ENCODE measurements around the gene SYTL3. TPM values are rescaled to one million over a fixed set of nuclear protein-coding genes. Genes with fewer than 3 reads are reported as not detected.

SYTL3 gene
- total and polyA plus RNA-seq, 10 of the 15 experiments (the other 5 are each of a cell fraction or from before 2014, with no cell fraction given) = 3.3 to 12.1 (median 6.9) TPM

- TF ChIP-seq ZNF217 (IDR thresholded peaks at IDR 0.05) (no peak), SRF (IDR thresholded peaks at IDR 0.05; ENCODE audit: low read depth in 2 of 2, low read length in 2 of 2) (no peak), BHLHE40 (IDR thresholded peaks at IDR 0.05; ENCODE audit: borderline replicate concordance in 1 of 2, low read depth in 2 of 2, low read length in 1 of 2) (no peak)
Measured at GRCh38 chr6:158760618-158761250, 110.9 kb downstream of the SYTL3 start (continued).

GRCh38 chr6:158761746-158762145 is 111.9 kb downstream of the SYTL3 start:
- no TSS peak for BruUV-seq (replicated peaks)
- RAD21 ChIA-PET (ENCODE audit: unreplicated experiment) = no interaction called here
- POLR2A ChIA-PET = interaction anchor here (0.6 kb wide), 1 partner anchor 111 kb away, joined by 4 read pairs; no protein-coding TSS in a partner anchor
- intact Hi-C loops (cut with micrococcal nuclease; ENCODE audit: unreplicated experiment) = no loop called here
- Histone ChIP-seq H3K4me1 (ENCODE audit: control insufficient read depth, insufficient read depth, low read length) (no peaks in the 10 kb centered on the region), H4K20me1 (ENCODE audit: control insufficient read depth, insufficient read depth) (no peaks in the 10 kb centered on the region), H3K27me3 (replicated peaks in 1 of 2; ENCODE audit: control insufficient read depth in 2 of 2, insufficient read depth in 2 of 2, low read length in 1 of 2) (no peaks in the 10 kb centered on the region), H2AFZ (ENCODE audit: control insufficient read depth, low read depth, low read length) (no peak overlapping the region), H3K79me2 (ENCODE audit: control insufficient read depth, insufficient read depth, low read length) (no peaks in the 10 kb centered on the region), H3K4me2 (ENCODE audit: control insufficient read depth, insufficient read depth) (no peak overlapping the region), H3K36me3 (ENCODE audit: control insufficient read depth in 2 of 2, insufficient read depth in 2 of 2, low read length in 1 of 2) (peaks cover 10% of the 10 kb centered on the region in 2 experiments), H3K27ac (ENCODE audit: control insufficient read depth, insufficient read depth) (no peak overlapping the region), H3K9me3 (replicated peaks; ENCODE audit: control insufficient read depth, insufficient read depth, low read length) (no peaks in the 10 kb centered on the region), H3K9ac (ENCODE audit: control insufficient read depth, insufficient read depth, low read length) (no peak overlapping the region), H3K4me3 (no peak overlapping the region)
- in situ Hi-C loops (cut with MboI) = no loop called here
- no peak for DNase-seq (ENCODE audit: low read depth, low spot score)
- no peak for FAIRE-seq
- SMC1A ChIA-PET (ENCODE audit: uncharacterized antibody, unreplicated experiment) = interaction anchor here (1.7 kb wide), 1 partner anchor 200 kb away, joined by 5 read pairs; no protein-coding TSS in a partner anchor
- CTCF ChIA-PET = interaction anchor here (1.0 kb wide), 1 partner anchor 64 kb away, joined by 3 read pairs; no protein-coding TSS in a partner anchor
- 88% methylated on average over 10 of the region's 10 CpGs for WGBS (ENCODE audit: insufficient coverage, insufficient replicate concordance, low lambda C conversion rate, missing lambda C conversion rate)
- no peak for ATAC-seq
- TF ChIP-seq POLR2A (IDR thresholded peaks at IDR 0.05; ENCODE audit: low read depth, low read length) (0 out of 2 replicates have a peak, but pooled peaks have one; percentile 28), ATF2 (IDR thresholded peaks at IDR 0.05; ENCODE audit: low read length) (no peak), SUPT20H (IDR thresholded peaks at IDR 0.05; ENCODE audit: borderline replicate concordance, control insufficient read depth, low read depth, low read length) (no peak), ASH2L (IDR thresholded peaks at IDR 0.05; ENCODE audit: borderline replicate concordance, low read depth) (no peak), HDAC6 (IDR thresholded peaks at IDR 0.05; ENCODE audit: unreplicated experiment) (no peak), POLR2AphosphoS2 (IDR thresholded peaks at IDR 0.05; ENCODE audit: low read depth, low read length) (0 out of 2 replicates have a peak, but pooled peaks have one; percentile 14), ESRRA (IDR thresholded peaks at IDR 0.05; ENCODE audit: low read length) (no peak), MEF2A (IDR thresholded peaks at IDR 0.05; ENCODE audit: insufficient read depth, low read depth, low read length) (no peak), POLR2AphosphoS5 (IDR thresholded peaks at IDR 0.05; ENCODE audit: low read length) (peak; percentile 13; the same call in 1 of the 2 replicates)
- TF ChIP-seq, protein P1, sequence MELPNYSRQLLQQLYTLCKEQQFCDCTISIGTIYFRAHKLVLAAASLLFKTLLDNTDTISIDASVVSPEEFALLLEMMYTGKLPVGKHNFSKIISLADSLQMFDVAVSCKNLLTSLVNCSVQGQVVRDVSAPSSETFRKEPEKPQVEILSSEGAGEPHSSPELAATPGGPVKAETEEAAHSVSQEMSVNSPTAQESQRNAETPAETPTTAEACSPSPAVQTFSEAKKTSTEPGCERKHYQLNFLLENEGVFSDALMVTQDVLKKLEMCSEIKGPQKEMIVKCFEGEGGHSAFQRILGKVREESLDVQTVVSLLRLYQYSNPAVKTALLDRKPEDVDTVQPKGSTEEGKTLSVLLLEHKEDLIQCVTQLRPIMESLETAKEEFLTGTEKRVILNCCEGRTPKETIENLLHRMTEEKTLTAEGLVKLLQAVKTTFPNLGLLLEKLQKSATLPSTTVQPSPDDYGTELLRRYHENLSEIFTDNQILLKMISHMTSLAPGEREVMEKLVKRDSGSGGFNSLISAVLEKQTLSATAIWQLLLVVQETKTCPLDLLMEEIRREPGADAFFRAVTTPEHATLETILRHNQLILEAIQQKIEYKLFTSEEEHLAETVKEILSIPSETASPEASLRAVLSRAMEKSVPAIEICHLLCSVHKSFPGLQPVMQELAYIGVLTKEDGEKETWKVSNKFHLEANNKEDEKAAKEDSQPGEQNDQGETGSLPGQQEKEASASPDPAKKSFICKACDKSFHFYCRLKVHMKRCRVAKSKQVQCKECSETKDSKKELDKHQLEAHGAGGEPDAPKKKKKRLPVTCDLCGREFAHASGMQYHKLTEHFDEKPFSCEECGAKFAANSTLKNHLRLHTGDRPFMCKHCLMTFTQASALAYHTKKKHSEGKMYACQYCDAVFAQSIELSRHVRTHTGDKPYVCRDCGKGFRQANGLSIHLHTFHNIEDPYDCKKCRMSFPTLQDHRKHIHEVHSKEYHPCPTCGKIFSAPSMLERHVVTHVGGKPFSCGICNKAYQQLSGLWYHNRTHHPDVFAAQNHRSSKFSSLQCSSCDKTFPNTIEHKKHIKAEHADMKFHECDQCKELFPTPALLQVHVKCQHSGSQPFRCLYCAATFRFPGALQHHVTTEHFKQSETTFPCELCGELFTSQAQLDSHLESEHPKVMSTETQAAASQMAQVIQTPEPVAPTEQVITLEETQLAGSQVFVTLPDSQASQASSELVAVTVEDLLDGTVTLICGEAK (IDR thresholded peaks at IDR 0.05; ENCODE audit: borderline replicate concordance) = no peak

All from GM12878 (cell line).